HCT116 (cell line): ENCODE results near the gene RUNX2.

Source experiments
- ATF3 ChIP-seq: IDR thresholded peaks from 2 replicates; pipeline ENCODE4 v1.6.1; 2012
- CTCF ChIP-seq, 3 experiments: fragments of 200-600 bp in 1 of 3; sonication (generic) in 1 of 3; IDR thresholded peaks in 2 of 3; conservative IDR thresholded peaks in 1 of 3; 2 replicates each; pipeline ENCODE4 v1.5.1; 2012 to 2017; ENCODE audit warnings: low read depth in 2 of 3, low read length in 2 of 3, antibody characterized with exemption in 1 of 3, borderline replicate concordance in 1 of 3, control low read depth in 1 of 3, mild to moderate bottlenecking in 1 of 3, mixed read lengths in 1 of 3, mixed run types in 1 of 3, moderate library complexity in 1 of 3; ENCODE audit not compliant: insufficient read depth in 1 of 3
- EZH2 ChIP-seq: fragments of 200-600 bp; sonication (generic); IDR thresholded peaks from 2 replicates; pipeline ENCODE4 v1.6.1; 2017; ENCODE audit warnings: antibody characterized with exemption, mixed run types
- JUND ChIP-seq: IDR thresholded peaks from 2 replicates; pipeline ENCODE4 v1.6.1; 2012
- MAX ChIP-seq: IDR thresholded peaks from 2 replicates; pipeline ENCODE4 v1.6.1; 2012
- POLR2A ChIP-seq: IDR thresholded peaks from 2 replicates; pipeline ENCODE4 v1.7.0; 2011; ENCODE audit warnings: borderline replicate concordance; ENCODE audit not compliant: insufficient read depth, insufficient read length; ENCODE audit errors: extremely low read depth
- POLR2AphosphoS5 ChIP-seq: IDR thresholded peaks from 2 replicates; pipeline ENCODE4 v1.6.1; 2011; ENCODE audit warnings: mild to moderate bottlenecking, low read depth, low read length, moderate library complexity
- REST ChIP-seq: IDR thresholded peaks from 2 replicates; pipeline ENCODE4 v1.6.1; 2012; ENCODE audit warnings: low read depth
- YY1 ChIP-seq: IDR thresholded peaks from 2 replicates; pipeline ENCODE4 v1.6.1; 2011; ENCODE audit warnings: low read length, low read depth, moderate library complexity, mild to moderate bottlenecking; ENCODE audit not compliant: insufficient replicate concordance; ENCODE audit errors: extremely low read depth
- ZFX ChIP-seq: fragments of 450-650 bp; IDR thresholded peaks from 2 replicates; pipeline ENCODE4 v1.6.1; 2017
- ZNF274 ChIP-seq: fragments of 200-500 bp; sonication (Bioruptor generic); IDR thresholded peaks from 2 replicates; pipeline ENCODE4 v1.6.1; 2014; ENCODE audit warnings: mild to moderate bottlenecking, low read depth, low read length, inconsistent platforms

GRCh38 chr6:45591890-45592289 is 263.8 kb downstream of the RUNX2 start:
- TF ChIP-seq CTCF (IDR thresholded peaks at IDR 0.05 in 2 of 3, conservative IDR thresholded peaks at IDR 0.05 in 1 of 3; ENCODE audit: borderline replicate concordance in 1 of 3, insufficient read depth in 1 of 3, low read depth in 2 of 3, low read length in 2 of 3) (no peak), YY1 (no peak), POLR2A (no peak), JUND (no peak), REST (no peak), MAX (no peak), POLR2AphosphoS5 (no peak), EZH2 (no peak), ZFX (no peak), ZNF274 (no peak), ATF3 (no peak)
